Osteoblast (primary cell): Measurements from ENCODE around the gene PRMT7. TPM values are rescaled to one million over a fixed set of nuclear protein-coding genes. Genes with fewer than 3 reads are reported as not detected.

Experiments used
- DNase-seq: peaks from one replicate; pipeline ENCODE4 v3.0.0; 2011; ENCODE audit warnings: low spot score, mixed read lengths; ENCODE audit not compliant: insufficient read length; ENCODE audit errors: missing footprints
- H2AFZ ChIP-seq: 2 replicates; pipeline ENCODE4 v1.6.0; 2011; ENCODE audit warnings: mild to moderate bottlenecking, low read length
- H3K27ac ChIP-seq: 2 replicates; pipeline ENCODE4 v1.5.1; 2011; ENCODE audit warnings: mild to moderate bottlenecking, low read depth, low read length, moderate library complexity
- H3K27me3 ChIP-seq: 2 replicates; pipeline ENCODE4 v1.6.0; 2012; ENCODE audit warnings: mild to moderate bottlenecking, control low read depth, inconsistent platforms, low read length, moderate library complexity; ENCODE audit not compliant: insufficient read depth
- H3K36me3 ChIP-seq: 2 replicates; pipeline ENCODE4 v1.5.1; 2011; ENCODE audit warnings: mild to moderate bottlenecking, low read length, control low read depth, moderate library complexity; ENCODE audit not compliant: insufficient read depth
- H3K4me1 ChIP-seq: 2 replicates; pipeline ENCODE4 v1.5.1; 2011; ENCODE audit warnings: mild to moderate bottlenecking, low read length, control low read depth, moderate library complexity; ENCODE audit not compliant: insufficient read depth
- H3K4me2 ChIP-seq: 2 replicates; pipeline ENCODE4 v1.6.0; 2011; ENCODE audit warnings: mild to moderate bottlenecking, low read length; ENCODE audit not compliant: insufficient read depth
- H3K4me3 ChIP-seq: fragments of 200-600 bp; sonication (generic); 3 replicates; pipeline ENCODE4 v1.5.1; 2012; ENCODE audit warnings: mild to moderate bottlenecking, low read length, inconsistent platforms; ENCODE audit not compliant: insufficient read depth
- H3K79me2 ChIP-seq: 2 replicates; pipeline ENCODE4 v1.6.0; 2012; ENCODE audit warnings: mild to moderate bottlenecking, low read length, control low read depth, inconsistent platforms; ENCODE audit not compliant: insufficient read depth
- H3K9me3 ChIP-seq: 2 replicates; pipeline ENCODE4 v1.5.1; 2011; ENCODE audit warnings: low read depth, low read length, control low read depth
- H4K20me1 ChIP-seq: 2 replicates; pipeline ENCODE4 v1.6.0; 2012; ENCODE audit warnings: mild to moderate bottlenecking, low read length, control low read depth; ENCODE audit not compliant: insufficient read depth
- total RNA-seq: library from RNA; depleted of rRNA; stranded (reverse); fragments of >200 nt; gene quantifications from 2 replicates; pipeline ENCODE4 v1.2.3, GENCODE V29; 2012
- TF ChIP-seq, protein P1 (sequence below): IDR thresholded peaks from 2 replicates; pipeline ENCODE4 v1.5.1; 2011; ENCODE audit warnings: mild to moderate bottlenecking, low read depth, low read length, moderate library complexity; ENCODE audit errors: extremely low read depth

The PRMT7 gene
- total RNA-seq, 1 donor = 36.9 TPM

DNA sequence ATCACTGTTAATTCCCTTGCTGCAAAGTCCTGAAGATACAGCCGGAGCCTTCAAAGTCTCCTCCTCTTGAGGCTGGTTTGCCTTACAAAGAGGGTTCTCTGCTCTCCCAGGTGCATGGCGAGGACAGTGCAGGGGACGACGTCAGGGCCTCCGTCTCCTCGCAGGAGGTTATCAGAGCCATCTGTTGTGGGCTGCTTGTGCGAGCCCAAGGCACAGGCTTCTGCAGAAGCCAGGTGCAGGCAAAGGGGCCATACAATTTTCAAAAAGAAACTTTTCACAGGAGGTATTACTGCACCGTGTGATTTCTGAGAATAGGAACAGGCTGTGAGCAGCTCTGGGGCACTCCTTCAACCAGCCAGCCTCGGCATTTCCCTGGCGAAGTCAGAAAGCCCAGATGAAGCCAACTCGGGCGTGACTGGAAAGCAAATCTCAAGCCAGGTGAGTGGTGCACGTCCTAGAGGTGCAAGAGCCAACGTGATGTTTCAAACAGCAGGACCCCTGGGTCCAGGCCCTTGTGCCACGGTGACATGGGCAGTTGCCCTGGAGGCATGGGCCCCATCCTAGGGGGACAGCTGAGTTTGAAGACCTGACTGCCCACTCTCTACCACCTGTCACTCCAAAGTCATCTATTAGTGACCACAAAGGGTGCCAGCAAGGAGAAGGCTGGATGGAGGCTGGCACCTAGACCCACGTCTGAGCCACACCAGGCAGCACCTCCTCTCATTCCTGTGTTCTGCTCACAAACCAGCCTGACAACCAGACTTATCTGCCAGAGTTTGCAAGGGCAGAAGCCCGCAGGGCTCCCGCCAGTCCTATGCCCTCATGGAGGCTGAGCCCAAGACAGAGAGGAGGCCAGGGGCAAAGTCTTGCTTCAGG, 68.9 kb downstream of the PRMT7 start:
- Histone ChIP-seq H3K4me3 (no peak overlapping the region), H2AFZ (no peak overlapping the region), H3K27me3 (peaks cover 7% of the 10 kb centered on the region), H3K4me1 (no peaks in the 10 kb centered on the region), H3K9me3 (no peaks in the 10 kb centered on the region), H3K4me2 (no peak overlapping the region), H4K20me1 (no peaks in the 10 kb centered on the region), H3K36me3 (no peaks in the 10 kb centered on the region), H3K27ac (no peak overlapping the region), H3K79me2 (no peaks in the 10 kb centered on the region)
- DNase-seq = peak; percentile 69
- TF ChIP-seq, protein P1, sequence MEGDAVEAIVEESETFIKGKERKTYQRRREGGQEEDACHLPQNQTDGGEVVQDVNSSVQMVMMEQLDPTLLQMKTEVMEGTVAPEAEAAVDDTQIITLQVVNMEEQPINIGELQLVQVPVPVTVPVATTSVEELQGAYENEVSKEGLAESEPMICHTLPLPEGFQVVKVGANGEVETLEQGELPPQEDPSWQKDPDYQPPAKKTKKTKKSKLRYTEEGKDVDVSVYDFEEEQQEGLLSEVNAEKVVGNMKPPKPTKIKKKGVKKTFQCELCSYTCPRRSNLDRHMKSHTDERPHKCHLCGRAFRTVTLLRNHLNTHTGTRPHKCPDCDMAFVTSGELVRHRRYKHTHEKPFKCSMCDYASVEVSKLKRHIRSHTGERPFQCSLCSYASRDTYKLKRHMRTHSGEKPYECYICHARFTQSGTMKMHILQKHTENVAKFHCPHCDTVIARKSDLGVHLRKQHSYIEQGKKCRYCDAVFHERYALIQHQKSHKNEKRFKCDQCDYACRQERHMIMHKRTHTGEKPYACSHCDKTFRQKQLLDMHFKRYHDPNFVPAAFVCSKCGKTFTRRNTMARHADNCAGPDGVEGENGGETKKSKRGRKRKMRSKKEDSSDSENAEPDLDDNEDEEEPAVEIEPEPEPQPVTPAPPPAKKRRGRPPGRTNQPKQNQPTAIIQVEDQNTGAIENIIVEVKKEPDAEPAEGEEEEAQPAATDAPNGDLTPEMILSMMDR = no peak

DNA sequence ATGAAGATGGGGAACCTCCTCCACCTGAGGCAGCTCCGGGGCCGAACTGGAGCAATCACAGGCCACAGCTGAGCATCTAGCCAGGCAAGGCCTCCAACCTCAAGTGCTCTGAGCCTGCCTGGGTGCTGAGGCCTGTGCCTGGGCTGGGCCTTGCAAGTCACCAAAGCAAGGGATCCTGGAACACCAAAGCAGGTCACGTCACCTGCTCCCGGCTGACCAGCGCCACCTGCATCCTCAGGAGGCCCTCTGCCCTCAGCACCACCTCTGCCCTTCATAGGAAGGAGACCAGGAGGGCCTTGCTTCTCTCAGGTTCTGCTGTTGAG, 69.5 kb downstream of the PRMT7 start:
- Histone ChIP-seq H3K27ac (no peak overlapping the region), H2AFZ (no peak overlapping the region), H3K4me2 (no peak overlapping the region), H3K4me1 (no peaks in the 10 kb centered on the region), H3K9me3 (no peaks in the 10 kb centered on the region), H3K79me2 (no peaks in the 10 kb centered on the region), H4K20me1 (no peaks in the 10 kb centered on the region), H3K4me3 (no peak overlapping the region), H3K36me3 (no peaks in the 10 kb centered on the region), H3K27me3 (peaks cover 13% of the 10 kb centered on the region)
- TF ChIP-seq, protein P1 = no peak
- peak; percentile 73 for DNase-seq

DNA sequence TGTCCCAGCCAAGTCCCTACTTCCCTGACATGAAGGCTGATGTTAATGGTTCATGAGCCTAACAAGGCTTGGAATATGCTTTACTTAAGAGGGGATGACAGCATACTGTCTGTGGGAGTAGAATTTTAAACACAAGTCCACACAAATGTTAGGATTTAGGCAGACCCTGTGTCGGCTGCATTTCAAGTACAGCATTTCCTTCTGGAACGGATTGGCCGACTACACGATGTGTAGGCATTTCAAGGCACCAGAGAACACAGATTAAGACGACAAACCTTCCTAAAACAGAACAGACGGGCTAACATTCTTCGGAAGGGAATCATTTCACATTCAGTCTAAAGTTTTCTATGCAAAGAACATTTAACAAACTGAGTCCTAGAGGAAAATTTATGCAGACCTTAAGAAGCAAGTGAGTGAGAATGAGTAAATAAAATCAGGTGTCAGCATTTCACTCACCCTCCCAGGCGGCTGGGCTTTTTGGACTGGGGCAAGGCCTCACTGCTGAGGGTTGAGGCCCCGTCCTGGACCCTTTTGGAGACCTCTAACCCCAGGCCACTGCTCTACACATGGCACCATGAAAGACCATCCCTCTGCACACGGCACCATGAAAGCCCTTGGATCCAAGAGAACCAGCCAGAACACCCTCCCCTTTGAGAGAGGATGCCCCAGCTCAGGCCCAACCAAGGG, 70.0 kb downstream of the PRMT7 start:
- Histone ChIP-seq H3K79me2 (no peaks in the 10 kb centered on the region), H3K36me3 (no peaks in the 10 kb centered on the region), H2AFZ (no peak overlapping the region), H3K4me3 (no peak overlapping the region), H3K4me1 (no peaks in the 10 kb centered on the region), H3K9me3 (no peaks in the 10 kb centered on the region), H3K4me2 (no peak overlapping the region), H3K27me3 (peaks cover 16% of the 10 kb centered on the region), H4K20me1 (no peaks in the 10 kb centered on the region), H3K27ac (no peak overlapping the region)
- DNase-seq = peak; percentile 52
- TF ChIP-seq, protein P1 = no peak

DNA sequence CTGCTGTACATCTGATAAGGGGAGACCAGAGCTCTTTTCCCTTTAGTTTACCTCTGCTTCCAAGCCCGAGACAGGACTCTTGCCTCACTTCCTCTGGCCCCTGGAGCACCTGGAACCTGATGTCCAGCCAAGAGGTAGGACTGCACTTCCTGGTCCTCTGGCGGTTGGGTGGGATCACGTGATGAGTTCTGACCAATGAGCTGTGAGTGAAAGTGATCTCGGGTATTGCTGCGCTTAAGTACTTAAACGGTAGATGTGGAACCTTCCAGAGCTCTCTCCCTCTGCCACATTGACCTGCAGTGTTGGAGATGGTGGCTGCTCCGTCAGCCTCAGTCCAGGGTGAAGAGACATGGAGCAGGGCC, 70.5 kb downstream of the PRMT7 start:
- no peak overlapping the region for H2AFZ ChIP-seq
- peak; percentile 75 for DNase-seq
- no peak overlapping the region for H3K4me3 ChIP-seq
- H3K27me3 ChIP-seq = peaks cover 16% of the 10 kb centered on the region
- H3K4me1 ChIP-seq = no peaks in the 10 kb centered on the region
- H3K9me3 ChIP-seq = no peaks in the 10 kb centered on the region
- H3K79me2 ChIP-seq = no peaks in the 10 kb centered on the region
- H3K27ac ChIP-seq = no peak overlapping the region
- H4K20me1 ChIP-seq = no peaks in the 10 kb centered on the region
- TF ChIP-seq, protein P1 = no peak
- no peak overlapping the region for H3K4me2 ChIP-seq
- no peaks in the 10 kb centered on the region for H3K36me3 ChIP-seq
